ENCODE measurements around the gene PPM1H. TPM values are rescaled to one million over a fixed set of nuclear protein-coding genes. Genes with fewer than 3 reads are reported as not detected.

PPM1H gene
- total and polyA plus RNA-seq, 4 donors = 2.3 to 7.2 (median 4.1) TPM

DNA sequence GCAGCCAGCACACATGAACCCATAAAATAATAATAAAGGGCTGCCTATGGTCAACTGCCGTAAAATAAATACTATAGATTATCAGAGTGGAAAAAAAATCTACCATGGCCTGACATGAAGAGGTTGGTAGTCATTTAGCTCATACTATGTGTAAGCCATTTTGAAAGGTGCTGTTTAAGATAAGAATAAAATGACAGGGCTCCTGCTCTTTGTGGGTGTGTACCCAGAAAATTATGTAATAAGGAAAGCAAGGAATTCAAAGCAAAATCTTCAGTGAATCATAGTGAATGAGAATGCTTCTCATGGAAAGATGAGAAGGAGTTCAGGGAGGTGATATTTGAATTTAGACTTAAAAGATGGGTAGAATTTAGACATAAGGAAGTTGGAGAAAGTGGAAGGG is 42.9 kb upstream of the PPM1H start:
- TF ChIP-seq RXRA (IDR thresholded peaks at IDR 0.05) = no peak
- TF ChIP-seq YY1 (IDR thresholded peaks at IDR 0.05) = no peak
- TF ChIP-seq, protein P1, sequence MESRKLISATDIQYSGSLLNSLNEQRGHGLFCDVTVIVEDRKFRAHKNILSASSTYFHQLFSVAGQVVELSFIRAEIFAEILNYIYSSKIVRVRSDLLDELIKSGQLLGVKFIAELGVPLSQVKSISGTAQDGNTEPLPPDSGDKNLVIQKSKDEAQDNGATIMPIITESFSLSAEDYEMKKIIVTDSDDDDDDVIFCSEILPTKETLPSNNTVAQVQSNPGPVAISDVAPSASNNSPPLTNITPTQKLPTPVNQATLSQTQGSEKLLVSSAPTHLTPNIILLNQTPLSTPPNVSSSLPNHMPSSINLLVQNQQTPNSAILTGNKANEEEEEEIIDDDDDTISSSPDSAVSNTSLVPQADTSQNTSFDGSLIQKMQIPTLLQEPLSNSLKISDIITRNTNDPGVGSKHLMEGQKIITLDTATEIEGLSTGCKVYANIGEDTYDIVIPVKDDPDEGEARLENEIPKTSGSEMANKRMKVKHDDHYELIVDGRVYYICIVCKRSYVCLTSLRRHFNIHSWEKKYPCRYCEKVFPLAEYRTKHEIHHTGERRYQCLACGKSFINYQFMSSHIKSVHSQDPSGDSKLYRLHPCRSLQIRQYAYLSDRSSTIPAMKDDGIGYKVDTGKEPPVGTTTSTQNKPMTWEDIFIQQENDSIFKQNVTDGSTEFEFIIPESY (IDR thresholded peaks at IDR 0.05) = no peak
- TF ChIP-seq TAF1 (conservative IDR thresholded peaks at IDR 0.05) = no peak
- no peak for TF ChIP-seq CTCF (IDR thresholded peaks at IDR 0.05; ENCODE audit: low read depth, low read length, missing input control)
- TF ChIP-seq FOXA2 (IDR thresholded peaks at IDR 0.05) = no peak
- TF ChIP-seq, protein P2, sequence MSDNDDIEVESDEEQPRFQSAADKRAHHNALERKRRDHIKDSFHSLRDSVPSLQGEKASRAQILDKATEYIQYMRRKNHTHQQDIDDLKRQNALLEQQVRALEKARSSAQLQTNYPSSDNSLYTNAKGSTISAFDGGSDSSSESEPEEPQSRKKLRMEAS (IDR thresholded peaks at IDR 0.05) = no peak
- TF ChIP-seq JUND (IDR thresholded peaks at IDR 0.05) = no peak
- TF ChIP-seq HNF4G (IDR thresholded peaks at IDR 0.05) = no peak
- TF ChIP-seq EGR1 (IDR thresholded peaks at IDR 0.05; ENCODE audit: low read depth in 2 of 2) = no peak
- TF ChIP-seq SP1 (IDR thresholded peaks at IDR 0.05) = no peak
- TF ChIP-seq ATF3 (IDR thresholded peaks at IDR 0.05) = no peak
- no peak for TF ChIP-seq RAD21 (IDR thresholded peaks at IDR 0.05)
- TF ChIP-seq FOXA1 (IDR thresholded peaks at IDR 0.05) = no peak
- TF ChIP-seq HNF4A (conservative IDR thresholded peaks at IDR 0.05) = no peak
- no peak for TF ChIP-seq NR2F2 (IDR thresholded peaks at IDR 0.05)
- TF ChIP-seq, protein P3, sequence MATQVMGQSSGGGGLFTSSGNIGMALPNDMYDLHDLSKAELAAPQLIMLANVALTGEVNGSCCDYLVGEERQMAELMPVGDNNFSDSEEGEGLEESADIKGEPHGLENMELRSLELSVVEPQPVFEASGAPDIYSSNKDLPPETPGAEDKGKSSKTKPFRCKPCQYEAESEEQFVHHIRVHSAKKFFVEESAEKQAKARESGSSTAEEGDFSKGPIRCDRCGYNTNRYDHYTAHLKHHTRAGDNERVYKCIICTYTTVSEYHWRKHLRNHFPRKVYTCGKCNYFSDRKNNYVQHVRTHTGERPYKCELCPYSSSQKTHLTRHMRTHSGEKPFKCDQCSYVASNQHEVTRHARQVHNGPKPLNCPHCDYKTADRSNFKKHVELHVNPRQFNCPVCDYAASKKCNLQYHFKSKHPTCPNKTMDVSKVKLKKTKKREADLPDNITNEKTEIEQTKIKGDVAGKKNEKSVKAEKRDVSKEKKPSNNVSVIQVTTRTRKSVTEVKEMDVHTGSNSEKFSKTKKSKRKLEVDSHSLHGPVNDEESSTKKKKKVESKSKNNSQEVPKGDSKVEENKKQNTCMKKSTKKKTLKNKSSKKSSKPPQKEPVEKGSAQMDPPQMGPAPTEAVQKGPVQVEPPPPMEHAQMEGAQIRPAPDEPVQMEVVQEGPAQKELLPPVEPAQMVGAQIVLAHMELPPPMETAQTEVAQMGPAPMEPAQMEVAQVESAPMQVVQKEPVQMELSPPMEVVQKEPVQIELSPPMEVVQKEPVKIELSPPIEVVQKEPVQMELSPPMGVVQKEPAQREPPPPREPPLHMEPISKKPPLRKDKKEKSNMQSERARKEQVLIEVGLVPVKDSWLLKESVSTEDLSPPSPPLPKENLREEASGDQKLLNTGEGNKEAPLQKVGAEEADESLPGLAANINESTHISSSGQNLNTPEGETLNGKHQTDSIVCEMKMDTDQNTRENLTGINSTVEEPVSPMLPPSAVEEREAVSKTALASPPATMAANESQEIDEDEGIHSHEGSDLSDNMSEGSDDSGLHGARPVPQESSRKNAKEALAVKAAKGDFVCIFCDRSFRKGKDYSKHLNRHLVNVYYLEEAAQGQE (IDR thresholded peaks at IDR 0.05) = no peak
- no peak for TF ChIP-seq GABPA (IDR thresholded peaks at IDR 0.05 in 1 of 2, conservative IDR thresholded peaks at IDR 0.05 in 1 of 2)
- Histone ChIP-seq H3K4me3 (ENCODE audit: low read depth in 1 of 3, low read length in 3 of 3) (no peak overlapping the region), H3K4me1 (ENCODE audit: control insufficient read depth in 4 of 4, insufficient read depth in 4 of 4, low read length in 3 of 4) (no peaks in the 10 kb centered on the region), H3K9ac (ENCODE audit: low read depth in 1 of 2, low read length in 2 of 2) (no peak overlapping the region), H3K27ac (ENCODE audit: low read depth in 1 of 2, low read length in 2 of 2) (no peak overlapping the region), H3K36me3 (ENCODE audit: control insufficient read depth in 4 of 4, insufficient read depth in 3 of 4, low read depth in 1 of 4, low read length in 3 of 4) (no peaks in the 10 kb centered on the region), H3K27me3 (ENCODE audit: control insufficient read depth in 4 of 4, insufficient read depth in 4 of 4, low read length in 3 of 4) (no peaks in the 10 kb centered on the region), H3K9me3 (ENCODE audit: control insufficient read depth in 4 of 4, low read length in 3 of 4) (no peaks in the 10 kb centered on the region)
- no peak for DNase-seq (ENCODE audit: low spot score)
- WGBS = 100% methylated on average over 1 of the region's 1 CpG

Data from liver (tissue), 9 donors.